Nephron (organoid): ENCODE measurements around the gene HLA-DMB.

Source experiments
- H3K27ac Mint-ChIP-seq, 3 experiments: 2 replicates each; pipeline ENCODE4 v1.8.0; 2020; ENCODE audit warnings: mixed read lengths in 3 of 3, mild to moderate bottlenecking in 2 of 3, moderate library complexity in 1 of 3
- H3K27me3 Mint-ChIP-seq: 2 replicates; pipeline ENCODE4 v1.8.0; 2021; ENCODE audit warnings: low read depth, mild to moderate bottlenecking, moderate library complexity, mixed read lengths
- H3K36me3 Mint-ChIP-seq: 2 replicates; pipeline ENCODE4 v1.8.0; 2020; ENCODE audit warnings: low read depth, mixed read lengths
- H3K4me1 Mint-ChIP-seq: 2 replicates; pipeline ENCODE4 v1.8.0; 2020; ENCODE audit warnings: mixed read lengths
- H3K4me3 Mint-ChIP-seq, 3 experiments: 2 replicates each; pipeline ENCODE4 v1.8.0; 2020; ENCODE audit warnings: mild to moderate bottlenecking in 3 of 3, mixed read lengths in 3 of 3, moderate library complexity in 2 of 3
- H3K9me3 Mint-ChIP-seq: 2 replicates; pipeline ENCODE4 v1.8.0; 2020; ENCODE audit warnings: mixed read lengths
- TF ChIP-seq, protein P1 (sequence below), 3 experiments: fragments of 200-600 bp; sonication (generic); IDR thresholded peaks; one replicate each; pipeline ENCODE4 v1.5.0; 2021; ENCODE audit warnings: antibody characterized with exemption in 3 of 3; ENCODE audit not compliant: unreplicated experiment in 3 of 3

HLA-DMB gene

DNA sequence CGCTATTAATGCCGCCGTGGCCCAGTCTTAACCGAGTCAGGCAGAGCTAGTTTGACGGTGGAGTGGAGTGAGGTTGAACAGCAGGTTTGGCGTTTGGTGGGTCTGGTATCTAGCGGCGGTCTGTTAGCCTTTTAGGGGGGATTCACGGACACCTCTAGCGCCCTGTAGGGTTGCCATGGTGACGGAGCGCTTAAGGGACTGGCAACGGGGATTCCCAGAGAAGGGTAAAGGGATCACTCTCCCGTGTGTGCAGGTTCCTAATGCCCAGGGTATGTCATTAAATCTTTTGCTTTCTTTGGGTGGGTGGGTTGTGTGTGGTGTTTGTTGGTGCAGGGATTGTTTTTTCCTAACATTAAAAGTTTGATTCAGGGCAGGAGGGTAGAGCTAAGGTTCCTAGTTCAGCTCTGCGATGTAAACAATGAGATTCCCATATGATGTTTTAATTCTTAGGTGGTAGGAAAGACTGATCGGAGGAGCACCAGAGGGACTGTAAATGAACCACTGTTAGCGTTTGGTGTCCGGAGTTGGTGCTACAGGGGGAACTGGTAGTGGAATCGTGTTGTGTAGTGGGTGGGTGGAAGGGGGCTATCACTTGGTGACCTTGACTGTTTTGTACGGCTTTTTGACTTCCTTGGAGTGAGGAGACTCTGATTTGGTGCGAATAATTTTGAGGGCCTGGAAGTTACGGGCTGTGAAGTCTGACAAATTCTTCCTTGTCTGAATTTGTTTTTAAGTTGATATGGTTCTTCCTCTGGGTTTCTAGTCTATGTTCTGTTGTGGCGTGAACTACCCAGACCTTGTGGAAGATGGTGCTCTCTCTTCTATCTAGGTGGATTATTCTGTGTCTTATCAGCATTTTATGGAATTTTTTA, 32.6 kb upstream of the HLA-DMB start:
- Mint-ChIP-seq H3K9me3 (no peaks in the 10 kb centered on the region), H3K27me3 (no peaks in the 10 kb centered on the region), H3K4me3 (peak overlapping the region; percentile 92 to 98 (median 95)), H3K4me1 (peaks cover 37% of the 10 kb centered on the region), H3K27ac (peak overlapping the region; percentile 73 to 100 (median 100)), H3K36me3 (peaks cover 63% of the 10 kb centered on the region)
- TF ChIP-seq, protein P1, sequence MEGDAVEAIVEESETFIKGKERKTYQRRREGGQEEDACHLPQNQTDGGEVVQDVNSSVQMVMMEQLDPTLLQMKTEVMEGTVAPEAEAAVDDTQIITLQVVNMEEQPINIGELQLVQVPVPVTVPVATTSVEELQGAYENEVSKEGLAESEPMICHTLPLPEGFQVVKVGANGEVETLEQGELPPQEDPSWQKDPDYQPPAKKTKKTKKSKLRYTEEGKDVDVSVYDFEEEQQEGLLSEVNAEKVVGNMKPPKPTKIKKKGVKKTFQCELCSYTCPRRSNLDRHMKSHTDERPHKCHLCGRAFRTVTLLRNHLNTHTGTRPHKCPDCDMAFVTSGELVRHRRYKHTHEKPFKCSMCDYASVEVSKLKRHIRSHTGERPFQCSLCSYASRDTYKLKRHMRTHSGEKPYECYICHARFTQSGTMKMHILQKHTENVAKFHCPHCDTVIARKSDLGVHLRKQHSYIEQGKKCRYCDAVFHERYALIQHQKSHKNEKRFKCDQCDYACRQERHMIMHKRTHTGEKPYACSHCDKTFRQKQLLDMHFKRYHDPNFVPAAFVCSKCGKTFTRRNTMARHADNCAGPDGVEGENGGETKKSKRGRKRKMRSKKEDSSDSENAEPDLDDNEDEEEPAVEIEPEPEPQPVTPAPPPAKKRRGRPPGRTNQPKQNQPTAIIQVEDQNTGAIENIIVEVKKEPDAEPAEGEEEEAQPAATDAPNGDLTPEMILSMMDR (IDR thresholded peaks at IDR 0.05; ENCODE audit: unreplicated experiment in 3 of 3) = no peak

DNA sequence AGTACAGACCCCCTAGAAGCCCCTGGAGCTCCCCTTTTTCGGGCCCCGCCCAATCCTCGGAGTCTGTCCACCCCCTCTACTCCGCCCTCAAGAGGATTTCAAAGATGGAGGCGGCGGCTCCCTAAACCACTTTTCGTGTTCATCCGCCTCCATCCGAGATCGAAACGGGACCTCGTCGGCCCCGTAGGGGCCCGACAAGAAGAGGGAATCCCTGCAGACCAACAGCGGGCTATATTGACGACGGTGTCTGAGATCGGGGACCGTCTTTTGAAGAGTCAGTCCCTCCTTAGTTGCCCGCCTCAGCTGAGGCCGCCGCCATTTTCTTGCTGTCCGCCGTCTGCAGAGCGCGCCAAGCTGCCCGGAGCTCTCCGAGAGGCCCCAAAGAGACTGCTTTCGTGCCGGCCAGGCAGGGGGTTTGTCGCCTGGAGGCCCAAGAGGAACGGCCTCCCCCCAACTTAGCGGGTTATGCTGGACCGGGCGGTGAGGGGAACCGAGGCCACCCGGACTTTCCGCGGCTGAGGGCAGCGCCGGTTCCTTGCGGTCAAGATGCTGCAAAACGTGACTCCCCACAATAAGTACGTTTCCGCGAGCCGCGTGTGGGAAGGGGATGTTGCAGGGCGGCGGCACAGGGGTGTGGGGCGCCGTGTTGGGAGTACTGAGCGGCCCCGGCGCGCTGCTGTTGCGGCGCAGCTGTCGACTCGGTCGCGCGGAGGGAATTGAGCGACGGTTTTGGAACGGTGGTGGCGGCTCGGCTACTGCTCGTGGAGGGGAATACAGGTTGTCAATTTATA, 31.7 kb upstream of the HLA-DMB start:
- Mint-ChIP-seq H3K27me3 (no peaks in the 10 kb centered on the region), H3K4me3 (peak overlapping the region; percentile 92 to 98 (median 95)), H3K9me3 (no peaks in the 10 kb centered on the region), H3K4me1 (peaks cover 28% of the 10 kb centered on the region), H3K27ac (peak overlapping the region; percentile 100), H3K36me3 (peaks cover 55% of the 10 kb centered on the region)
- TF ChIP-seq, protein P1 (IDR thresholded peaks at IDR 0.05; ENCODE audit: unreplicated experiment in 3 of 3) = no peak

- H3K36me3 Mint-ChIP-seq = peaks cover 47% of the 10 kb centered on the region
- no peaks in the 10 kb centered on the region for H3K27me3 Mint-ChIP-seq
- peak overlapping the region; percentile 92 to 98 (median 95) for H3K4me3 Mint-ChIP-seq
- H3K27ac Mint-ChIP-seq = peak overlapping the region; percentile 100
- H3K9me3 Mint-ChIP-seq = no peaks in the 10 kb centered on the region
- TF ChIP-seq, protein P1 (IDR thresholded peaks at IDR 0.05; ENCODE audit: unreplicated experiment in 3 of 3) = no peak
- peaks cover 31% of the 10 kb centered on the region for H3K4me1 Mint-ChIP-seq
Observed at GRCh38 chr6:32971581-32972352, 30.9 kb upstream of the HLA-DMB start.

- H3K4me3 Mint-ChIP-seq = peak overlapping the region; percentile 92 to 98 (median 95)
- peaks cover 29% of the 10 kb centered on the region for H3K4me1 Mint-ChIP-seq
- TF ChIP-seq, protein P1 (IDR thresholded peaks at IDR 0.05; ENCODE audit: unreplicated experiment in 3 of 3) = no peak
- no peaks in the 10 kb centered on the region for H3K9me3 Mint-ChIP-seq
- H3K36me3 Mint-ChIP-seq = peaks cover 42% of the 10 kb centered on the region
- peak overlapping the region; percentile 100 for H3K27ac Mint-ChIP-seq
- no peaks in the 10 kb centered on the region for H3K27me3 Mint-ChIP-seq
Observed at GRCh38 chr6:32971242-32971580, 30.4 kb upstream of the HLA-DMB start.

DNA sequence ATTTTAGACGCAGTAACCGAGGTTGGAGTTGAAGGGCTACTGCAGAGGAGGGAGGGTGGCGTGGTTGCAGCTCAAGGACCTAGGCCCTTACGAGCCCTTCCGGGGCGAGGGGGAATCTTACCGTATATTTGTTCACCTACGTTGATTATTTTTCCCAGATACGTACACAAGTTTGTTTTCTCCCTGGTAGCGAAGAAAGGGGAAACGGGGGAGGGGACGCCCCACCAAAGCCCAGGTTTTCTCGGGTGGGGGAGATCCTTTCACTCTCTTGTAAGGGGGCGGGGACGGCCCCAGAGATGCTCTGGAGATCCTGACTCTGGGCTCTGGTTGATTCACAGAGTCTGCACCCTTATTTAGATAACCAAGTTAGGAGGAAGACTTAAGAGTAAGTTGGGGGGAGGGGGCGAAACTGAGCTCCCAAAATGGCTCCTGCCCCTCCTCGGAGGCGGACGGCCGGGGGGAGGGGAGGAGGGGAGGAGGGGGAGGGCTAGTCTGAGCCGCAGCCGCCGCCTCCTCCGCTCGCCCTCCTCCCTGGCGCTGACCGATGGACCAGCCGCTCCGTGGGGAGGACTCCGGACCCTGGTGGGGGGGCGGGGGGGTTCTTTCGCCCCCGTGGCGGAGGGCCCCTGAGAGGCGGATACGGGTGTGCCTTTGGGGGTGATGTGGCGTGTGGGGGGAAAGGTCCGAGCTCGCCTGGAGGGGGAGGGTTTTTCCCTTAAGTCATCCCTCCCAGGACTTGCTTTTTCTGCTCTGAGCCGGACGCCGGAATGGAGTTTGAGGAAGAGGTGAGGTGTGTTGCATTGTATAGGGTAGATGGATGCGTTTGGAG, 29.8 kb upstream of the HLA-DMB start:
- peak overlapping the region; percentile 92 to 99 (median 95) for H3K4me3 Mint-ChIP-seq
- H3K36me3 Mint-ChIP-seq = peaks cover 36% of the 10 kb centered on the region
- TF ChIP-seq, protein P1 (IDR thresholded peaks at IDR 0.05; ENCODE audit: unreplicated experiment in 3 of 3) = no peak
- peak overlapping the region; percentile 100 for H3K27ac Mint-ChIP-seq
- no peaks in the 10 kb centered on the region for H3K9me3 Mint-ChIP-seq
- H3K27me3 Mint-ChIP-seq = no peaks in the 10 kb centered on the region
- peaks cover 28% of the 10 kb centered on the region for H3K4me1 Mint-ChIP-seq
